Uterus (tissue), 4 donors: Measurements from ENCODE around the gene MRPL55. TPM values are rescaled to one million over a fixed set of nuclear protein-coding genes. Genes with fewer than 3 reads are reported as not detected.

Source experiments
- DNase-seq, 2 donors: peaks; one replicate each; pipeline ENCODE4 v3.0.0-alpha.2; 2019 to 2020
- H3K27ac ChIP-seq, 2 donors: fragments of 200-600 bp; sonication (generic); 1 replicate in 1 of 2; 2 replicates in 1 of 2; pipeline ENCODE4 v1.5.1; 2016 to 2018
- H3K27me3 ChIP-seq, 2 donors: fragments of 200-600 bp; sonication (generic); one replicate each; pipeline ENCODE4 v1.5.1; 2018 to 2019; ENCODE audit warnings: control low read depth in 1 of 2
- H3K36me3 ChIP-seq, 2 donors: fragments of 200-600 bp; sonication (generic); one replicate each; pipeline ENCODE4 v1.5.1; 2019; ENCODE audit warnings: control low read depth in 1 of 2
- H3K4me1 ChIP-seq, 2 donors: fragments of 200-600 bp; sonication (generic); one replicate each; pipeline ENCODE4 v1.5.1; 2018 to 2019; ENCODE audit warnings: control low read depth in 1 of 2
- H3K4me3 ChIP-seq, 2 donors: fragments of 200-600 bp; sonication (generic); 1 replicate in 1 of 2; 2 replicates in 1 of 2; pipeline ENCODE4 v1.5.1; 2018 to 2019; ENCODE audit warnings: mild to moderate bottlenecking in 1 of 2
- H3K9me3 ChIP-seq, 2 donors: fragments of 200-600 bp; sonication (generic); one replicate each; pipeline ENCODE4 v1.5.1; 2019; ENCODE audit warnings: control low read depth in 1 of 2
- CTCF ChIP-seq, 4 experiments: fragments of 200-600 bp in 2 of 4; fragments of 450-650 bp in 2 of 4; sonication (generic) in 2 of 4; IDR thresholded peaks; one replicate each; pipeline ENCODE4 v1.5.1; 2016 to 2019; ENCODE audit warnings: antibody characterized with exemption in 4 of 4, mild to moderate bottlenecking in 2 of 4, moderate library complexity in 1 of 4
- POLR2A ChIP-seq, 2 donors: fragments of 450-650 bp; IDR thresholded peaks; one replicate each; pipeline ENCODE4 v1.6.1; 2016; ENCODE audit warnings: antibody characterized with exemption in 2 of 2, mild to moderate bottlenecking in 1 of 2, moderate library complexity in 1 of 2
- intact Hi-C: fragments of 100-400 bp; cut with DNase I; formaldehyde crosslinking; loops from one replicate; pipeline ENCODE4 v1.15.1; 2023; ENCODE audit warnings: low total_unique reads
- total RNA-seq, 4 donors: library from RNA; depleted of rRNA in 3 of 4; stranded (reverse); fragments of >200 nt in 3 of 4; gene quantifications; one replicate each; pipeline versions ENCODE4 v1.1.0 to v1.2.4, GENCODE V29; 2014 to 2023
- donor health status: DM: yes; HTN: yes; CAD: no.

The MRPL55 gene
- total RNA-seq, 4 donors from 2014 or later, result 19.4 to 43.4 (median 33.6) TPM

DNA sequence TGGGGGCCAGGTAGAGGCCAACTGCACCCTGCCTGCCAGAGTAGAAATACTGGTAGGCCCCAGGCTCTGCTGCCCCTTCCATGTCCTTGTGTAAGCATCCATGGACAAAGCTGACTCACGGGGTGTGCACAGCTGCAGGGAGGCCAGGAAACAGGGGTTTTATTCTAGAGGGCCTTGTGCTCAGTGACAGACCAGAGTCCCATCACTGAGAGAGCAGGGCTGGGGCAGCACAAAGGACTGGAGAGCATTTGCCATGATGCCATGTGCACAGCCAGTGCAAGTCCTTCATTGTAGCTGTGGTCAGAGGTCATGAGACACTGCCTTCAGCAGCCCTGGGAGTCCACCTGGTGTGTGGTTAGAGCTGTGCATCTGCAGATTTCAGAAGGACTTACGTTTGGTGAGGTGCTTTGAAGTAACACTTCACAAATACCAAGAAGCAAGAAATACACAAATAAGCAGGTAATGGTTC lies 18.5 kb downstream of the MRPL55 start:
- Histone ChIP-seq H3K4me3 (no peak overlapping the region), H3K9me3 (peaks cover 0 to 12% of the 10 kb centered on the region in 2 donors), H3K27ac (no peak overlapping the region), H3K4me1 (peaks cover 16 to 52% of the 10 kb centered on the region in 2 donors), H3K27me3 (no peaks in the 10 kb centered on the region), H3K36me3 (no peaks in the 10 kb centered on the region)
- peak in 1 of 2 donors; percentile 12 for DNase-seq
- intact Hi-C loops, result no loop called here
- TF ChIP-seq POLR2A (IDR thresholded peaks at IDR 0.05), result no peak
- TF ChIP-seq CTCF (IDR thresholded peaks at IDR 0.05), result no peak

GRCh38 chr1:228089519-228090380 lies 19.3 kb downstream of the MRPL55 start:
- Histone ChIP-seq H3K9me3 (peaks cover 0 to 9% of the 10 kb centered on the region in 2 donors), H3K27me3 (no peaks in the 10 kb centered on the region), H3K4me1 (peaks cover 21 to 61% of the 10 kb centered on the region in 2 donors), H3K36me3 (no peaks in the 10 kb centered on the region), H3K27ac (no peak overlapping the region), H3K4me3 (no peak overlapping the region)
- TF ChIP-seq POLR2A (IDR thresholded peaks at IDR 0.05) (no peak), CTCF (IDR thresholded peaks at IDR 0.05) (no peak)
- intact Hi-C loops, result no loop called here
- peak in 1 of 2 donors; percentile 13 for DNase-seq

GRCh38 chr1:228088586-228089498 lies 20.3 kb downstream of the MRPL55 start:
- Histone ChIP-seq H3K27ac (peak overlapping the region in 1 of 2 donors; percentile 25), H3K27me3 (no peaks in the 10 kb centered on the region), H3K4me3 (no peak overlapping the region), H3K4me1 (peaks cover 22 to 64% of the 10 kb centered on the region in 2 donors), H3K36me3 (no peaks in the 10 kb centered on the region), H3K9me3 (no peaks in the 10 kb centered on the region)
- TF ChIP-seq POLR2A (IDR thresholded peaks at IDR 0.05) (no peak), CTCF (IDR thresholded peaks at IDR 0.05) (no peak)
- DNase-seq, result peak in 1 of 2 donors; percentile 12
- intact Hi-C loops, result no loop called here

- intact Hi-C loops, result no loop called here
- peak overlapping the region; percentile 2 to 25 for H3K27ac ChIP-seq
Observed at GRCh38 chr1:228087771-228088251, 21.3 kb downstream of the MRPL55 start.

More at GRCh38 chr1:228087771-228088251, 21.3 kb downstream of the MRPL55 start:
- no peaks in the 10 kb centered on the region for H3K36me3 ChIP-seq
- no peak for TF ChIP-seq CTCF (IDR thresholded peaks at IDR 0.05)
- TF ChIP-seq POLR2A (IDR thresholded peaks at IDR 0.05), result no peak
- DNase-seq, result no peak
- H3K4me1 ChIP-seq, result peaks cover 22 to 64% of the 10 kb centered on the region in 2 donors
- no peaks in the 10 kb centered on the region for H3K27me3 ChIP-seq
- no peaks in the 10 kb centered on the region for H3K9me3 ChIP-seq
- no peak overlapping the region for H3K4me3 ChIP-seq
